ENCODE measurements around the gene METTL21C. TPM values are rescaled to one million over a fixed set of nuclear protein-coding genes. Genes with fewer than 3 reads are reported as not detected.

METTL21C gene
- total RNA-seq, 1 donor: not detected

DNA sequence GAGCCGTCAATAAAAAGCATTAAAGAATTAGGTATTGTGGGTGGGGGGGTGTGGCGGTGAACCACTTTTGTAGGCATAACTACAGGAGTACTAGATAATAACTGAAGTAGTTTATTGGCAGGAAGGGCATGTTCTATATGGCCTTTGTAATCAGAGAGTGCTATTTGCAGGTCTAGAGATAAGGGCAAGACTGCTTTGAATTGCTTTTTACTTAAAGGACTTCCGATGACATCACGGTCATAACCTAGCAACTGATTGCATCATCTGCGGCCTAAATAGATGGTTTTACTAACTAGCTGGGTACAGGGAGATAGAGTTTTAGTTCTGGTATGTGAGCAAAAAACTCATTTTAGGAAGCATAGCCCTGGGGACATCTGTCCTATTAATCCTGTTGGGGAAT lies 24.7 kb downstream of the METTL21C start:
- Histone ChIP-seq H2AFZ (ENCODE audit: low read length) (no peak overlapping the region), H4K20me1 (ENCODE audit: insufficient read depth, low read length) (no peaks in the 10 kb centered on the region), H3K9me3 (ENCODE audit: low read depth, low read length) (no peaks in the 10 kb centered on the region), H3K27me3 (ENCODE audit: insufficient read depth, low read length) (no peaks in the 10 kb centered on the region), H3K27ac (ENCODE audit: low read depth, low read length) (no peak overlapping the region), H3K36me3 (ENCODE audit: insufficient read depth, low read length) (peaks cover 50% of the 10 kb centered on the region), H3K4me2 (ENCODE audit: insufficient read depth, low read length) (no peak overlapping the region), H3K4me1 (ENCODE audit: insufficient read depth, low read length) (no peaks in the 10 kb centered on the region), H3K79me2 (ENCODE audit: insufficient read depth, low read length) (no peaks in the 10 kb centered on the region), H3K4me3 (ENCODE audit: insufficient read depth, low read length) (no peak overlapping the region)
- TF ChIP-seq, protein P1, sequence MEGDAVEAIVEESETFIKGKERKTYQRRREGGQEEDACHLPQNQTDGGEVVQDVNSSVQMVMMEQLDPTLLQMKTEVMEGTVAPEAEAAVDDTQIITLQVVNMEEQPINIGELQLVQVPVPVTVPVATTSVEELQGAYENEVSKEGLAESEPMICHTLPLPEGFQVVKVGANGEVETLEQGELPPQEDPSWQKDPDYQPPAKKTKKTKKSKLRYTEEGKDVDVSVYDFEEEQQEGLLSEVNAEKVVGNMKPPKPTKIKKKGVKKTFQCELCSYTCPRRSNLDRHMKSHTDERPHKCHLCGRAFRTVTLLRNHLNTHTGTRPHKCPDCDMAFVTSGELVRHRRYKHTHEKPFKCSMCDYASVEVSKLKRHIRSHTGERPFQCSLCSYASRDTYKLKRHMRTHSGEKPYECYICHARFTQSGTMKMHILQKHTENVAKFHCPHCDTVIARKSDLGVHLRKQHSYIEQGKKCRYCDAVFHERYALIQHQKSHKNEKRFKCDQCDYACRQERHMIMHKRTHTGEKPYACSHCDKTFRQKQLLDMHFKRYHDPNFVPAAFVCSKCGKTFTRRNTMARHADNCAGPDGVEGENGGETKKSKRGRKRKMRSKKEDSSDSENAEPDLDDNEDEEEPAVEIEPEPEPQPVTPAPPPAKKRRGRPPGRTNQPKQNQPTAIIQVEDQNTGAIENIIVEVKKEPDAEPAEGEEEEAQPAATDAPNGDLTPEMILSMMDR (IDR thresholded peaks at IDR 0.05; ENCODE audit: extremely low read depth, low read depth, low read length): no peak
- no peak for DNase-seq (ENCODE audit: insufficient read length, low spot score, missing footprints)

DNA sequence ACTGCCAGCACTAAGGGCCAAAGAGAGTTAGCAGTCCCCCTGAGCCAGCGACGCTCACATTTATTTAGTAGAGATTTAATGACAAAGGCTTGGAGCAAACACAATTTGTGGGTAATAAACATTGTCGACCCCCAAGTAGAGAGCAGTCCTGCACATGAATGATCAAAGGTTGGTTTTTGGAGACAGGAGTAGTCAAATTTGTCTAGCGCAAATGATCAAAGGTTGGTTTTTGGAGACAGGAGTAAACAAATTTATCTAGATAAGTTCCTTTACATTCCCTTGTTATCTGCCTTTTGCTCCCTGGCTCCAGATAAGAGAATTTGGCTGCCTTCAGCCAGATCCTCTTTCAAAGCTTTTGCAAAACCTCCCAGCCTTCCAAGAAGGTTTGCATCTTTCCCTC lies 26.9 kb downstream of the METTL21C start:
- no peak for DNase-seq (ENCODE audit: insufficient read length, low spot score, missing footprints)
- Histone ChIP-seq H3K4me1 (ENCODE audit: insufficient read depth, low read length) (no peaks in the 10 kb centered on the region), H3K27me3 (ENCODE audit: insufficient read depth, low read length) (no peaks in the 10 kb centered on the region), H3K27ac (ENCODE audit: low read depth, low read length) (no peak overlapping the region), H3K4me3 (ENCODE audit: insufficient read depth, low read length) (no peak overlapping the region), H3K4me2 (ENCODE audit: insufficient read depth, low read length) (no peak overlapping the region), H3K79me2 (ENCODE audit: insufficient read depth, low read length) (no peaks in the 10 kb centered on the region), H3K9me3 (ENCODE audit: low read depth, low read length) (no peaks in the 10 kb centered on the region), H4K20me1 (ENCODE audit: insufficient read depth, low read length) (no peaks in the 10 kb centered on the region), H3K36me3 (ENCODE audit: insufficient read depth, low read length) (peaks cover 51% of the 10 kb centered on the region), H2AFZ (ENCODE audit: low read length) (no peak overlapping the region)
- TF ChIP-seq, protein P1 (IDR thresholded peaks at IDR 0.05; ENCODE audit: extremely low read depth, low read depth, low read length): no peak

DNA sequence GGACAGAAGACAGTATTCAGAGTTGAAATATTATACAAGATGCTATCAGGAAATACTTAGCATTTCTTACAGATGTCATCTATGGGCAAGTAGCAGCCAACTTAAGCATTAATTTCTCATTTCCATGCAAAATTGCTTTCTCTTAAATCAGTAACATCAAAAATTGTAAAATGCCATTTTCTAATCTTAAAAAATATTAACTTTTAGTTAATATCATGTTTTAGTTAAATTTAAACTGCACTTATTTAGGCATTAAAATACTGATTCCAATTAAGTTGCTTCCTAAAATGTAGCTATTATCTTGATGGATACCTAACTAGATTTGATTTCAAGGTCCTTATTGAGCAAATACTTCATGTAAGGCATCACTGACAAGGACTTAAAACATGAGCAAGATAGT lies 27.8 kb downstream of the METTL21C start:
- H3K27me3 ChIP-seq (ENCODE audit: insufficient read depth, low read length): no peaks in the 10 kb centered on the region
- H3K4me2 ChIP-seq (ENCODE audit: insufficient read depth, low read length): no peak overlapping the region
- no peaks in the 10 kb centered on the region for H3K9me3 ChIP-seq (ENCODE audit: low read depth, low read length)
- TF ChIP-seq, protein P1 (IDR thresholded peaks at IDR 0.05; ENCODE audit: extremely low read depth, low read depth, low read length): no peak
- no peak for DNase-seq (ENCODE audit: insufficient read length, low spot score, missing footprints)
- H3K36me3 ChIP-seq (ENCODE audit: insufficient read depth, low read length): peaks cover 51% of the 10 kb centered on the region
- no peak overlapping the region for H2AFZ ChIP-seq (ENCODE audit: low read length)
- H3K4me1 ChIP-seq (ENCODE audit: insufficient read depth, low read length): no peaks in the 10 kb centered on the region
- H3K27ac ChIP-seq (ENCODE audit: low read depth, low read length): no peak overlapping the region
- no peak overlapping the region for H3K4me3 ChIP-seq (ENCODE audit: insufficient read depth, low read length)
- no peaks in the 10 kb centered on the region for H3K79me2 ChIP-seq (ENCODE audit: insufficient read depth, low read length)
- no peaks in the 10 kb centered on the region for H4K20me1 ChIP-seq (ENCODE audit: insufficient read depth, low read length)

DNA sequence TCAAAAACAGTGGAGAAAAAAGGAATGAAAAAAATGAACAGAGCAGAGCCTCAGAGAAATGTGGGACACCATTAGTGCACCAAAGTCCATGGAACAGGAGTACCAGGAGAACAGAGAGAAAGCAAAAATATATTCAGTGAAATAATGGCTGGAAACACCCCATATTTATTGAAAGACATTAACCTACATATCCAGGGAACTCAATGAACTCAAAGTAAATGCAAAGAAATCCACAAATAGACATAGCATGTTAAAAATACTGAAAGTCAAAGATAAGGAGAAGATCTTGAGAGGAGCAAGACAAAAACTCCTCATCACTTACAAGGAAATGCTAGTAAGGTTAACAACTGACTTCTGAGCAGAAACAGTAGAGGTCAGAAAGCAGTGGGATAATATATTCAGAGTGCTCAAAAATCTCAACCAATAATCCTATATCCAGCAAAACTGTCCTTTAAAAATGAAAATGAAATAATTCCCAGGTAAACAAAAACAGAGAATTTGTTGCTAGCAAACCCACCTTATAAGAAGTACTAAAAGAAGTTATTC lies 35.6 kb downstream of the METTL21C start:
- peaks cover 22% of the 10 kb centered on the region for H3K36me3 ChIP-seq (ENCODE audit: insufficient read depth, low read length)
- H3K79me2 ChIP-seq (ENCODE audit: insufficient read depth, low read length): no peaks in the 10 kb centered on the region
- TF ChIP-seq, protein P1 (IDR thresholded peaks at IDR 0.05; ENCODE audit: extremely low read depth, low read depth, low read length): no peak

More for the DNA sequence above, 35.6 kb downstream of the METTL21C start:
- DNase-seq (ENCODE audit: insufficient read length, low spot score, missing footprints): no peak
- H3K4me1 ChIP-seq (ENCODE audit: insufficient read depth, low read length): peaks cover 8% of the 10 kb centered on the region
- no peak overlapping the region for H3K27ac ChIP-seq (ENCODE audit: low read depth, low read length)
- H3K4me2 ChIP-seq (ENCODE audit: insufficient read depth, low read length): no peak overlapping the region
- no peak overlapping the region for H2AFZ ChIP-seq (ENCODE audit: low read length)
- no peak overlapping the region for H3K4me3 ChIP-seq (ENCODE audit: insufficient read depth, low read length)
- no peaks in the 10 kb centered on the region for H4K20me1 ChIP-seq (ENCODE audit: insufficient read depth, low read length)
- no peaks in the 10 kb centered on the region for H3K9me3 ChIP-seq (ENCODE audit: low read depth, low read length)
- H3K27me3 ChIP-seq (ENCODE audit: insufficient read depth, low read length): no peaks in the 10 kb centered on the region
